CD14-positive monocyte (primary cell): ENCODE measurements around the gene DPH3. TPM values are rescaled to one million over a fixed set of nuclear protein-coding genes. Genes with fewer than 3 reads are reported as not detected.

Source experiments
- DNase-seq, 3 donors: peaks; one replicate each; pipeline ENCODE4 v3.0.0-alpha.2; 2011 to 2022
- H2AFZ ChIP-seq: 2 replicates; pipeline ENCODE4 v1.6.0; 2012; ENCODE audit warnings: mild to moderate bottlenecking, low read depth, low read length, inconsistent platforms; ENCODE audit not compliant: insufficient read depth, poor library complexity, severe bottlenecking
- H3K27ac ChIP-seq, 2 donors: 1 replicate in 1 of 2; 2 replicates in 1 of 2; pipeline ENCODE4 v1.5.1; 2012 to 2013; ENCODE audit warnings: low read length in 2 of 2, control low read depth in 1 of 2, inconsistent platforms in 1 of 2, low read depth in 1 of 2, mild to moderate bottlenecking in 1 of 2
- H3K27me3 ChIP-seq, 2 donors: one replicate each; pipeline versions ENCODE4 v1.6.0 to v1.6.1; 2011 to 2013; ENCODE audit warnings: low read length in 2 of 2; ENCODE audit not compliant: control insufficient read depth in 2 of 2, insufficient read depth in 2 of 2
- H3K36me3 ChIP-seq, 2 donors: replicated peaks in 1 of 2; 1 replicate in 1 of 2; 2 replicates in 1 of 2; pipeline versions ENCODE4 v1.5.1 to v1.6.1; 2012 to 2013; ENCODE audit warnings: low read length in 2 of 2, control low read depth in 1 of 2, inconsistent platforms in 1 of 2, mild to moderate bottlenecking in 1 of 2; ENCODE audit not compliant: insufficient read depth in 2 of 2, control insufficient read depth in 1 of 2
- H3K4me1 ChIP-seq, 2 donors: 1 replicate in 1 of 2; 2 replicates in 1 of 2; pipeline versions ENCODE4 v1.5.1 to v1.6.1; 2012 to 2013; ENCODE audit warnings: low read length in 2 of 2, control low read depth in 1 of 2, inconsistent platforms in 1 of 2, mild to moderate bottlenecking in 1 of 2, moderate library complexity in 1 of 2; ENCODE audit not compliant: insufficient read depth in 2 of 2, control insufficient read depth in 1 of 2
- H3K4me2 ChIP-seq: replicated peaks from 2 replicates; pipeline ENCODE3; 2012; ENCODE audit warnings: low read length, moderate library complexity, mild to moderate bottlenecking; ENCODE audit not compliant: poor library complexity, severe bottlenecking; ENCODE audit errors: extremely low read depth
- H3K4me3 ChIP-seq, 3 experiments: fragments of 200-600 bp in 1 of 3; sonication (generic) in 1 of 3; replicated peaks in 1 of 3; 1 replicate in 2 of 3; 2 replicates in 1 of 3; pipeline ENCODE4 v1.5.1; 2011 to 2013; ENCODE audit warnings: low read length in 3 of 3, mild to moderate bottlenecking in 3 of 3, control low read depth in 2 of 3, low read depth in 2 of 3, inconsistent platforms in 1 of 3, moderate library complexity in 1 of 3
- H3K79me2 ChIP-seq: 2 replicates; pipeline ENCODE4 v1.6.0; 2012; ENCODE audit warnings: mild to moderate bottlenecking, control low read depth, inconsistent platforms, low read length, moderate library complexity; ENCODE audit not compliant: insufficient read depth
- H3K9ac ChIP-seq: 2 replicates; pipeline ENCODE4 v1.6.0; 2017; ENCODE audit warnings: low read length, mild to moderate bottlenecking; ENCODE audit not compliant: insufficient read depth, poor library complexity, severe bottlenecking
- H3K9me3 ChIP-seq, 2 donors: replicated peaks in 1 of 2; 1 replicate in 1 of 2; 2 replicates in 1 of 2; pipeline versions ENCODE4 v1.5.1 to v1.6.1; 2012 to 2013; ENCODE audit warnings: low read length in 2 of 2, control low read depth in 1 of 2; ENCODE audit not compliant: control insufficient read depth in 1 of 2, insufficient read depth in 1 of 2
- H4K20me1 ChIP-seq: 2 replicates; pipeline ENCODE4 v1.6.0; 2012; ENCODE audit warnings: mild to moderate bottlenecking, low read length, control low read depth, moderate library complexity; ENCODE audit not compliant: insufficient read depth
- H3K27ac Mint-ChIP-seq, 7 donors: one replicate each; pipeline ENCODE4 v1.8.0; 2020; ENCODE audit warnings: mild to moderate bottlenecking in 7 of 7, mixed read lengths in 7 of 7, moderate library complexity in 6 of 7, inconsistent platforms in 2 of 7
- H3K27me3 Mint-ChIP-seq, 3 donors: one replicate each; pipeline ENCODE4 v1.8.0; 2021 to 2022; ENCODE audit warnings: low read depth in 3 of 3, mild to moderate bottlenecking in 3 of 3, mixed read lengths in 3 of 3, moderate library complexity in 3 of 3, inconsistent platforms in 1 of 3
- H3K36me3 Mint-ChIP-seq, 2 donors: one replicate each; pipeline ENCODE4 v1.8.0; 2020; ENCODE audit warnings: mixed read lengths in 2 of 2, inconsistent platforms in 1 of 2, mild to moderate bottlenecking in 1 of 2
- H3K4me1 Mint-ChIP-seq: one replicate; pipeline ENCODE4 v1.8.0; 2020; ENCODE audit warnings: mild to moderate bottlenecking, mixed read lengths
- H3K4me3 Mint-ChIP-seq, 2 donors: one replicate each; pipeline ENCODE4 v1.8.0; 2020; ENCODE audit warnings: mild to moderate bottlenecking in 2 of 2, mixed read lengths in 2 of 2, moderate library complexity in 1 of 2
- H3K9me3 Mint-ChIP-seq, 7 donors: one replicate each; pipeline ENCODE4 v1.8.0; 2020 to 2022; ENCODE audit warnings: mixed read lengths in 7 of 7, mild to moderate bottlenecking in 6 of 7, moderate library complexity in 6 of 7, inconsistent platforms in 2 of 7
- WGBS: methylation state at CpG from one replicate; pipeline ENCODE4 v1.1.5; 2013; ENCODE audit warnings: missing lambda C conversion rate; ENCODE audit not compliant: insufficient coverage; 5-methylcytosine and 5-hydroxymethylcytosine counted together
- intact Hi-C, 2 donors: fragments of 100-400 bp; cut with micrococcal nuclease; formaldehyde crosslinking; loops; one replicate each; pipeline versions ENCODE4 v1.15.0 to v1.15.1; 2023
- polyA plus RNA-seq, 3 donors: library from polyadenylated mRNA; depleted of rRNA in 1 of 3; unstranded in 2 of 3; stranded (reverse) in 1 of 3; fragments of 300-500 nt in 2 of 3; fragments of >200 nt in 1 of 3; fragmentation: Illumina TruSeq in 2 of 3; gene quantifications; 1 replicate in 2 of 3; 2 replicates in 1 of 3; pipeline ENCODE4 v1.2.3, GENCODE V29; 2012 to 2021
- TF ChIP-seq, protein P1 (sequence below): fragments of 200-600 bp; IDR thresholded peaks from one replicate; pipeline ENCODE4 v1.8.0; 2022; ENCODE audit warnings: antibody characterized with exemption, mild to moderate bottlenecking

The DPH3 gene
- polyA plus RNA-seq, 3 donors: 9.2 to 42.0 (median 33.7) TPM

- Histone ChIP-seq H3K27me3 (no peaks in the 10 kb centered on the region), H2AFZ (no peak overlapping the region), H3K36me3 (no peaks in the 10 kb centered on the region), H3K4me2 (no peak overlapping the region), H3K4me1 (peaks cover 9 to 23% of the 10 kb centered on the region in 2 donors), H4K20me1 (no peaks in the 10 kb centered on the region), H3K9me3 (no peaks in the 10 kb centered on the region), H3K79me2 (no peaks in the 10 kb centered on the region), H3K4me3 (no peak overlapping the region), H3K9ac (no peak overlapping the region), H3K27ac (no peak overlapping the region)
- H3K9me3 Mint-ChIP-seq: no peaks in the 10 kb centered on the region
- intact Hi-C loops: no loop called here
- 100% methylated on average over 3 of the region's 5 CpGs for WGBS
- H3K27ac Mint-ChIP-seq: peak overlapping the region in 1 of 7 donors; percentile 34
- DNase-seq: no peak
- TF ChIP-seq, protein P1, sequence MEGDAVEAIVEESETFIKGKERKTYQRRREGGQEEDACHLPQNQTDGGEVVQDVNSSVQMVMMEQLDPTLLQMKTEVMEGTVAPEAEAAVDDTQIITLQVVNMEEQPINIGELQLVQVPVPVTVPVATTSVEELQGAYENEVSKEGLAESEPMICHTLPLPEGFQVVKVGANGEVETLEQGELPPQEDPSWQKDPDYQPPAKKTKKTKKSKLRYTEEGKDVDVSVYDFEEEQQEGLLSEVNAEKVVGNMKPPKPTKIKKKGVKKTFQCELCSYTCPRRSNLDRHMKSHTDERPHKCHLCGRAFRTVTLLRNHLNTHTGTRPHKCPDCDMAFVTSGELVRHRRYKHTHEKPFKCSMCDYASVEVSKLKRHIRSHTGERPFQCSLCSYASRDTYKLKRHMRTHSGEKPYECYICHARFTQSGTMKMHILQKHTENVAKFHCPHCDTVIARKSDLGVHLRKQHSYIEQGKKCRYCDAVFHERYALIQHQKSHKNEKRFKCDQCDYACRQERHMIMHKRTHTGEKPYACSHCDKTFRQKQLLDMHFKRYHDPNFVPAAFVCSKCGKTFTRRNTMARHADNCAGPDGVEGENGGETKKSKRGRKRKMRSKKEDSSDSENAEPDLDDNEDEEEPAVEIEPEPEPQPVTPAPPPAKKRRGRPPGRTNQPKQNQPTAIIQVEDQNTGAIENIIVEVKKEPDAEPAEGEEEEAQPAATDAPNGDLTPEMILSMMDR: no peak
- H3K4me1 Mint-ChIP-seq: peaks cover 21% of the 10 kb centered on the region
- no peak overlapping the region for H3K4me3 Mint-ChIP-seq
- peaks cover 0 to 4% (median 0%) of the 10 kb centered on the region in 3 donors for H3K27me3 Mint-ChIP-seq
- H3K36me3 Mint-ChIP-seq: no peaks in the 10 kb centered on the region
Observed at GRCh38 chr3:16241225-16241624, 23.5 kb downstream of the DPH3 start.

DNA sequence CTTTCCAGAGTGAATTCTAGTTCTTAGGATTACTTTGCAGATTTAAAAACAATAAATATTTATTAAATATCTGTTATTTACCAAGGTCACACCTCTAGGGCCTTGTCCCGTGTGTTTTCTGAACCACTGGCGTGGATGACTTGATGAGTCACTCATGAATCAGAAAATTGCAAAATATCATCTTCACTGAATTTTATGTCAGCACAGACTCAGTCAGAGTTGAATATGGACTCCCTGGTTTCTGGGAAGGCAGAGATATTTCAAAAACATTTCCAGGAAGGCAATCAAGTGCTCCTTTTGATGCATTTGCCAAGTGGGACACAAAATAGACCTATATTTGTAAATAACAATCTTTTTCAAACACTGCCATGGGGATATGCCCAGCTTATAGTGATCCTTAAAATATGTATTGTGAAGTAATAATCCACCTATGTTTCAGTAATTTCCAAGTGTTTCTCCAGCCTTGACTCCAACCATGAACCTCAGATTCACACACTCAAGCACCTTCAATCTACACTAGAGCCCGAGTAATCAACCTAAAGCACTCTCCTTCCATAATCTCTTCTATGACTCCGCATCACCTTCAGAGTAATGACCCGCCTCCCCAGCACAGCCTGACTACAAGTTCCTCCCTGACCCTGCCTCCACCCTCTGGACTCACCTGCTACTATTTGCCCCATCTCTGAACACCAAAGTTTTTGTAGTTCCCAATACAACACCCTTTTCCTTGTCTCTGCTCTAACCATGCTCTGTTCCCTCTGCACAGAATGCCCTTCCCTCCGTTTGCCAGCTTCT lies 24.3 kb downstream of the DPH3 start:
- TF ChIP-seq, protein P1: no peak
- no peaks in the 10 kb centered on the region for H3K9me3 Mint-ChIP-seq
- Histone ChIP-seq H3K4me1 (peaks cover 9 to 23% of the 10 kb centered on the region in 2 donors), H3K27ac (peak overlapping the region in 1 of 2 donors; percentile 33), H3K27me3 (no peaks in the 10 kb centered on the region), H3K4me3 (no peak overlapping the region), H3K79me2 (no peaks in the 10 kb centered on the region), H3K9me3 (no peaks in the 10 kb centered on the region), H2AFZ (no peak overlapping the region), H3K9ac (no peak overlapping the region), H3K4me2 (no peak overlapping the region), H3K36me3 (no peaks in the 10 kb centered on the region), H4K20me1 (no peaks in the 10 kb centered on the region)
- WGBS: 57% methylated on average over 5 of the region's 6 CpGs
- intact Hi-C loops: no loop called here
- H3K27ac Mint-ChIP-seq: peak overlapping the region; percentile 5 to 79 (median 63)
- peak; percentile 48 to 80 (median 75) for DNase-seq
- peaks cover 21% of the 10 kb centered on the region for H3K4me1 Mint-ChIP-seq
- no peak overlapping the region for H3K4me3 Mint-ChIP-seq
- H3K36me3 Mint-ChIP-seq: no peaks in the 10 kb centered on the region
- H3K27me3 Mint-ChIP-seq: peaks cover 0 to 4% (median 0%) of the 10 kb centered on the region in 3 donors
